Regular cardiac myocyte (primary cell): ENCODE results near the gene MTERF2. TPM values are rescaled to one million over a fixed set of nuclear protein-coding genes. Genes with fewer than 3 reads are reported as not detected.

Source experiments
- total RNA-seq: library from RNA; depleted of rRNA; stranded (reverse); fragments of >200 nt; gene quantifications from 2 replicates; pipeline ENCODE4 v1.2.3, GENCODE V29; 2014

Gene MTERF2
- 3.7 and 4.0 TPM in 2 replicates for total RNA-seq

GRCh38 chr12:106986625-106987389, at the start of gene MTERF2:
Gene MTERF2, minus strand, starts transcription at chr12:106987146. Its CDS starts 8,432 bp downstream, at chr12:106978714.

GRCh38 chr12:106955377-106956047, 31.4 kb downstream of the MTERF2 start, which contains the start of gene TMEM263:
Gene TMEM263, plus strand, starts transcription at chr12:106955907. Its CDS starts 11,210 bp downstream, at chr12:106967117.

Other genes with a start within 250 kb of the MTERF2 start
- gene RIC8B, start 212.5 kb downstream of the MTERF2 start, total RNA-seq: 13.8 and 14.7 TPM in 2 replicates
- gene TMEM263, start 31.2 kb downstream of the MTERF2 start, total RNA-seq: 149 and 185 TPM in 2 replicates
- gene CRY1, start 106.4 kb upstream of the MTERF2 start, total RNA-seq: 8.2 and 13.4 TPM in 2 replicates